ENCODE results near the gene KRTCAP2.
"Not testable (repeated sequence)": the region's sequence is repeated elsewhere in the genome, so short reads cannot be mapped to it uniquely, and the experiment has no call there.

GRCh38 chr1:155164625-155165024, 8.5 kb downstream of the KRTCAP2 start:
- not testable (repeated sequence) for TF ChIP-seq CTCF (conservative IDR thresholded peaks at IDR 0.05); EZH2 (IDR thresholded peaks at IDR 0.05; ENCODE audit: low read depth)

All from PC-9 (cell line).